WTC11 (cell line): ENCODE data around the gene CPNE2. TPM values are rescaled to one million over a fixed set of nuclear protein-coding genes. Genes with fewer than 3 reads are reported as not detected.

ENCODE experiments used
- ATAC-seq: fragments of 200-7000 bp; cut with Tn5 transposase; 2 replicates; pipeline ENCODE4 v1.10.0; 2021; ENCODE audit warnings: mild to moderate bottlenecking, moderate library complexity
- CTCF ChIA-PET: fragments of 300-600 bp; sonication (Branson Sonifier 250); formaldehyde crosslinking; loops from one replicate; lab custom pipeline; 2021; ENCODE audit warnings: antibody characterized with exemption; lab: Charles Lee
- POLR2A ChIA-PET: fragments of 350-600 bp; sonication (Branson Sonifier 250); formaldehyde crosslinking; loops from one replicate; lab custom pipeline; 2021; ENCODE audit warnings: antibody characterized with exemption; lab: Charles Lee
- DNase-seq: peaks from one replicate; pipeline ENCODE4 v3.0.0; 2021; ENCODE audit warnings: low spot score
- H3K27ac Mint-ChIP-seq: 2 replicates; pipeline ENCODE4 v1.8.0; 2021; ENCODE audit warnings: mixed read lengths
- H3K27me3 Mint-ChIP-seq: 2 replicates; pipeline ENCODE4 v1.8.0; 2021; ENCODE audit warnings: low read depth, mild to moderate bottlenecking, moderate library complexity, mixed read lengths
- H3K36me3 Mint-ChIP-seq: 2 replicates; pipeline ENCODE4 v1.8.0; 2021; ENCODE audit warnings: mixed read lengths
- H3K4me1 Mint-ChIP-seq: 2 replicates; pipeline ENCODE4 v1.8.0; 2022; ENCODE audit warnings: mixed read lengths
- H3K4me3 Mint-ChIP-seq: 2 replicates; pipeline ENCODE4 v1.8.0; 2021; ENCODE audit warnings: mild to moderate bottlenecking, moderate library complexity, mixed read lengths
- H3K9me3 Mint-ChIP-seq: 2 replicates; pipeline ENCODE4 v1.8.0; 2021; ENCODE audit warnings: mixed read lengths
- ATF1 ChIP-seq: sonication (generic); formaldehyde crosslinking; IDR thresholded peaks from 2 replicates; pipeline ENCODE4 v1.8.1; 2023; ENCODE audit warnings: mild to moderate bottlenecking, moderate library complexity, missing genetic modification reagents
- CBFB ChIP-seq: sonication (generic); formaldehyde crosslinking; IDR thresholded peaks from 2 replicates; pipeline ENCODE4 v1.8.1; 2022; ENCODE audit warnings: mild to moderate bottlenecking, low read depth, missing genetic modification reagents
- CDX4 ChIP-seq: fragments of 250-450 bp; sonication (Bioruptor Pico); IDR thresholded peaks from 2 replicates; pipeline ENCODE4 v1.9.0; 2021; ENCODE audit warnings: moderate library complexity, mild to moderate bottlenecking, inconsistent platforms, borderline replicate concordance
- CREB1 ChIP-seq: sonication (generic); formaldehyde crosslinking; IDR thresholded peaks from 2 replicates; pipeline ENCODE4 v1.8.0; 2023; ENCODE audit warnings: mild to moderate bottlenecking, missing genetic modification reagents
- CREM ChIP-seq: sonication (generic); formaldehyde crosslinking; IDR thresholded peaks from 2 replicates; pipeline ENCODE4 v1.8.1; 2022; ENCODE audit warnings: mild to moderate bottlenecking, missing genetic modification reagents, moderate library complexity
- E2F4 ChIP-seq: sonication (generic); formaldehyde crosslinking; IDR thresholded peaks from 2 replicates; pipeline ENCODE4 v1.8.1; 2022; ENCODE audit warnings: low read depth, mild to moderate bottlenecking, moderate library complexity, missing genetic modification reagents, borderline replicate concordance
- ERG ChIP-seq: fragments of 250-450 bp; sonication (Bioruptor Pico); IDR thresholded peaks from 2 replicates; pipeline ENCODE4 v1.8.0; 2021; ENCODE audit warnings: mild to moderate bottlenecking
- ESRRA ChIP-seq: sonication (generic); formaldehyde crosslinking; IDR thresholded peaks from 2 replicates; pipeline ENCODE4 v1.8.1; 2022; ENCODE audit warnings: mild to moderate bottlenecking, missing genetic modification reagents, borderline replicate concordance
- ETV6 ChIP-seq: sonication (generic); formaldehyde crosslinking; IDR thresholded peaks from 2 replicates; pipeline ENCODE4 v1.8.1; 2022; ENCODE audit warnings: mild to moderate bottlenecking, missing genetic modification reagents
- GRHL2 ChIP-seq: fragments of 250-450 bp; sonication (Bioruptor Pico); IDR thresholded peaks from 2 replicates; pipeline ENCODE4 v1.8.0; 2022; ENCODE audit warnings: mild to moderate bottlenecking, moderate library complexity; ENCODE audit not compliant: insufficient replicate concordance, severe bottlenecking
- IRF2 ChIP-seq: sonication (generic); formaldehyde crosslinking; IDR thresholded peaks from 2 replicates; pipeline ENCODE4 v1.8.0; 2022; ENCODE audit warnings: low read depth, missing genetic modification reagents, borderline replicate concordance
- JUN ChIP-seq: sonication (generic); formaldehyde crosslinking; IDR thresholded peaks from 2 replicates; pipeline ENCODE4 v1.8.0; 2023; ENCODE audit warnings: mild to moderate bottlenecking, missing genetic modification reagents
- MXD4 ChIP-seq: fragments of 250-450 bp; sonication (Bioruptor Pico); IDR thresholded peaks from 2 replicates; pipeline ENCODE4 v1.8.0; 2021; ENCODE audit warnings: mild to moderate bottlenecking, moderate library complexity, borderline replicate concordance
- MYBL2 ChIP-seq: sonication (generic); formaldehyde crosslinking; IDR thresholded peaks from 2 replicates; pipeline ENCODE4 v1.8.1; 2023; ENCODE audit warnings: mild to moderate bottlenecking, moderate library complexity, missing genetic modification reagents
- NFATC4 ChIP-seq: fragments of 250-450 bp; sonication (Bioruptor Pico); IDR thresholded peaks from 2 replicates; pipeline ENCODE4 v1.9.0; 2021; ENCODE audit warnings: mild to moderate bottlenecking
- NR3C1 ChIP-seq: sonication (generic); formaldehyde crosslinking; conservative IDR thresholded peaks from 2 replicates; pipeline ENCODE4 v1.8.1; 2023; ENCODE audit warnings: low read depth, mild to moderate bottlenecking, missing genetic modification reagents
- PRDM15 ChIP-seq: sonication (generic); formaldehyde crosslinking; IDR thresholded peaks from 2 replicates; pipeline ENCODE4 v1.8.0; 2022; ENCODE audit warnings: missing genetic modification reagents
- PRRX2 ChIP-seq: fragments of 250-450 bp; sonication (Bioruptor Pico); IDR thresholded peaks from 2 replicates; pipeline ENCODE4 v1.8.0; 2021; ENCODE audit warnings: mild to moderate bottlenecking
- STAT6 ChIP-seq: sonication (generic); formaldehyde crosslinking; conservative IDR thresholded peaks from 2 replicates; pipeline ENCODE4 v1.8.1; 2023; ENCODE audit warnings: mild to moderate bottlenecking, low read depth, missing genetic modification reagents, moderate library complexity
- ZNF423 ChIP-seq: fragments of 250-450 bp; sonication (Bioruptor Pico); IDR thresholded peaks from 2 replicates; pipeline ENCODE4 v2.1.2; 2022; ENCODE audit warnings: mild to moderate bottlenecking, moderate library complexity
- ZNF512 ChIP-seq: sonication (generic); formaldehyde crosslinking; IDR thresholded peaks from 2 replicates; pipeline ENCODE4 v1.8.1; 2022; ENCODE audit warnings: missing genetic modification reagents, borderline replicate concordance
- total RNA-seq: library from RNA; stranded (reverse); gene quantifications from 3 replicates; pipeline ENCODE4 v1.2.3, GENCODE V29; 2021

Gene CPNE2
- total RNA-seq, 1 experiment from 2014 or later, result 14.0 TPM

- no peak for TF ChIP-seq PRDM15 (CRISPR knock-in tag)
- TF ChIP-seq CBFB, result no peak
- no peak for TF ChIP-seq ATF1 (CRISPR knock-in tag)
- no peak for TF ChIP-seq MYBL2 (CRISPR knock-in tag)
Observed at GRCh38 chr16:57194512-57194911, 102.1 kb downstream of the CPNE2 start (continued).

GRCh38 chr16:57196286-57196685 is 103.9 kb downstream of the CPNE2 start:
- no peak for ATAC-seq
- H3K4me1 Mint-ChIP-seq, result peaks cover 8% of the 10 kb centered on the region
- no peaks in the 10 kb centered on the region for H3K27me3 Mint-ChIP-seq
- DNase-seq, result no peak
- peaks cover 6% of the 10 kb centered on the region; the same call in 1 of the 2 replicates for H3K9me3 Mint-ChIP-seq
- CTCF ChIA-PET, result interaction anchor here (1.2 kb wide), 1 partner anchor 9 kb away, joined by 3 read pairs; no protein-coding TSS in a partner anchor
- H3K27ac Mint-ChIP-seq, result peak overlapping the region; percentile 9; the same call in 1 of the 2 replicates
- TF ChIP-seq ZNF512 (CRISPR knock-in tag) (no peak), STAT6 (CRISPR knock-in tag) (no peak), NR3C1 (CRISPR knock-in tag) (no peak), IRF2 (CRISPR knock-in tag) (no peak), CREB1 (no peak), PRRX2 (CRISPR knock-in tag) (no peak), ZNF423 (CRISPR knock-in tag) (no peak), JUN (CRISPR knock-in tag) (no peak), ERG (no peak), GRHL2 (no peak), CDX4 (CRISPR knock-in tag) (no peak), ETV6 (no peak), E2F4 (CRISPR knock-in tag) (no peak), CREM (CRISPR knock-in tag) (no peak), MXD4 (CRISPR knock-in tag) (no peak), ESRRA (no peak), NFATC4 (CRISPR knock-in tag) (no peak)
- TF ChIP-seq, all 79 proteins: peak for 0
- POLR2A ChIA-PET, result no interaction called here
- H3K36me3 Mint-ChIP-seq, result peaks cover 11% of the 10 kb centered on the region
- H3K4me3 Mint-ChIP-seq, result no peak overlapping the region
